Activated CD4-positive, CD25-positive, alpha-beta regulatory T cell treated with anti-CD3 and anti-CD28 coated beads, Interleukin-2, amount 50 U/mL, for 24 hours (primary cell): ENCODE results near the gene HOXC11.

Experiments used
- ATAC-seq, 2 donors: fragments of 150-1000 bp; cut with Tn5 transposase; one replicate each; pipeline ENCODE4 v1.10.0; 2021; ENCODE audit warnings: mild to moderate bottlenecking in 1 of 2, moderate library complexity in 1 of 2

The HOXC11 gene

GRCh38 chr12:53959314-53959713, 13.6 kb upstream of the HOXC11 start:
- no peak for ATAC-seq

- no peak for ATAC-seq
Measured at GRCh38 chr12:53960187-53961024, 12.5 kb upstream of the HOXC11 start.

GRCh38 chr12:53961025-53961761, 11.7 kb upstream of the HOXC11 start:
- no peak for ATAC-seq

GRCh38 chr12:53963005-53963404, 9.9 kb upstream of the HOXC11 start:
- no peak for ATAC-seq

- no peak for ATAC-seq
Measured at GRCh38 chr12:53963434-53964314, 9.3 kb upstream of the HOXC11 start.

GRCh38 chr12:53964315-53964713, 8.6 kb upstream of the HOXC11 start:
- no peak for ATAC-seq

GRCh38 chr12:53965281-53966084, 7.4 kb upstream of the HOXC11 start:
- ATAC-seq = no peak

- no peak for ATAC-seq
Measured at GRCh38 chr12:53966085-53966384, 6.9 kb upstream of the HOXC11 start.

- no peak for ATAC-seq
Measured at GRCh38 chr12:53966385-53967133, 6.4 kb upstream of the HOXC11 start.

- no peak for ATAC-seq
Measured at GRCh38 chr12:53967421-53967925, 5.5 kb upstream of the HOXC11 start.

- no peak for ATAC-seq
Measured at GRCh38 chr12:53968214-53969127, 4.5 kb upstream of the HOXC11 start.

- ATAC-seq = no peak
Measured at GRCh38 chr12:53969588-53970259, 3.2 kb upstream of the HOXC11 start.

GRCh38 chr12:53970451-53970850, 2.5 kb upstream of the HOXC11 start:
- no peak for ATAC-seq

GRCh38 chr12:53971129-53971528, 1.8 kb upstream of the HOXC11 start:
- ATAC-seq = no peak

GRCh38 chr12:53971686-53972085, 1.2 kb upstream of the HOXC11 start:
- ATAC-seq = no peak

GRCh38 chr12:53972152-53972702, 699 bp upstream of the HOXC11 start:
- no peak for ATAC-seq

- no peak for ATAC-seq
Measured at GRCh38 chr12:53973236-53974042, 513 bp downstream of the HOXC11 start.
